Activated naive CD8-positive, alpha-beta T cell treated with anti-CD3 and anti-CD28 coated beads for 36 hours (primary cell): ENCODE results near the gene C1orf185. TPM values are rescaled to one million over a fixed set of nuclear protein-coding genes. Genes with fewer than 3 reads are reported as not detected.

Source experiments
- DNase-seq: peaks from one replicate; pipeline ENCODE4 v3.0.0; 2021
- H3K27ac Mint-ChIP-seq: one replicate; pipeline ENCODE4 v1.8.0; 2022; ENCODE audit warnings: mild to moderate bottlenecking, moderate library complexity, mixed read lengths
- H3K27me3 Mint-ChIP-seq: one replicate; pipeline ENCODE4 v1.8.0; 2022; ENCODE audit warnings: mild to moderate bottlenecking, mixed read lengths
- H3K36me3 Mint-ChIP-seq: one replicate; pipeline ENCODE4 v1.8.0; 2021; ENCODE audit warnings: mild to moderate bottlenecking, mixed read lengths
- H3K4me1 Mint-ChIP-seq: one replicate; pipeline ENCODE4 v1.8.0; 2021; ENCODE audit warnings: mixed read lengths
- H3K4me3 Mint-ChIP-seq: one replicate; pipeline ENCODE4 v1.8.0; 2022; ENCODE audit warnings: mild to moderate bottlenecking, moderate library complexity, mixed read lengths
- H3K9me3 Mint-ChIP-seq: one replicate; pipeline ENCODE4 v1.8.0; 2022; ENCODE audit warnings: mixed read lengths
- total RNA-seq, 2 experiments: library from RNA; stranded (reverse); gene quantifications; one replicate each; pipeline ENCODE4 v1.2.3, GENCODE V29; 2021

The C1orf185 gene
- not detected for total RNA-seq

DNA sequence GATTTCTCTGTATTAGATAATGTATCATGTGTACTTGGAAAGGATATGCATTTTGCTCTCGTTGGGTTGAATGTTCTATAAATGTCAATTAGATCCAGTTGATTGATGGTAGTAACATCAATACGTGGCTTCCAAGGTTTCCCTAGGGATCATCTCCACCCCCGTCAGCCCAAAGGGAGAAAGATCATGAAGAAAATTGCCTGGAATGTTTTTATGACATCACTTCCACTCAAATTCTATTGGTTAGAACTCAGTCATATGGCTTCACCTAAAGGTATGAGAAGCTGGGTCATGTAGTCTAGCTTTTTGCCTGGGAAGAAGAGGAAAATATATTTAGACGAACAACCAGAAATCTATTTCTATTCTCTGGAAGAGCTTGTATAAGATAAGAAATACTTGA is at the start of gene C1orf185:
Gene C1orf185, plus strand, starts transcription at position 253 of the 400 bp plus-strand sequence. Its CDS starts 6 bp downstream, at position 259.
- DNase-seq: no peak
- Mint-ChIP-seq H3K36me3 (no peaks in the 10 kb centered on the region), H3K27me3 (peaks cover 12% of the 10 kb centered on the region), H3K27ac (no peak within 1 kb of the TSS), H3K4me3 (no peak within 1 kb of the TSS), H3K9me3 (no peaks in the 10 kb centered on the region), H3K4me1 (peaks cover 2% of the 10 kb centered on the region)

DNA sequence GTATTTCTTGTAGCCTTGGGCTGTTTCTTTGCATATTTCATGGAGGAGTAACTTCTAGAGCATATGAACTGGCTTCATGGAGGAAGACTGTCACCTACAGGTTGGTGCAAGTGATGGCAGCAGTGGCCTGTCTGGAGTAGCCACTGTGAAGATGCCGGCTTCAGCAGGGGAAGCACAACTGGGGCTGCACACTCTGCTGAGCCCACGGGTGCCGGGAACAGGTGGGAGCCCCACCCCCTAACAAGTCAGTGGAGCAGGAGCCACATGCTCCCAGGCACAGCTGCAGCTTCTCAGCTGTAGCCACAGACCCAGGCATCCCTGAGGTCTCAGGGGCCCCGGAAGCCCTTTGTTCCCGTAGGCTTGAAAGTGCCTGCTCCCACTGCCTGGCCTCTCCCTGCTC is 43.2 kb upstream of the C1orf185 start:
- H3K4me1 Mint-ChIP-seq: no peaks in the 10 kb centered on the region

DNA sequence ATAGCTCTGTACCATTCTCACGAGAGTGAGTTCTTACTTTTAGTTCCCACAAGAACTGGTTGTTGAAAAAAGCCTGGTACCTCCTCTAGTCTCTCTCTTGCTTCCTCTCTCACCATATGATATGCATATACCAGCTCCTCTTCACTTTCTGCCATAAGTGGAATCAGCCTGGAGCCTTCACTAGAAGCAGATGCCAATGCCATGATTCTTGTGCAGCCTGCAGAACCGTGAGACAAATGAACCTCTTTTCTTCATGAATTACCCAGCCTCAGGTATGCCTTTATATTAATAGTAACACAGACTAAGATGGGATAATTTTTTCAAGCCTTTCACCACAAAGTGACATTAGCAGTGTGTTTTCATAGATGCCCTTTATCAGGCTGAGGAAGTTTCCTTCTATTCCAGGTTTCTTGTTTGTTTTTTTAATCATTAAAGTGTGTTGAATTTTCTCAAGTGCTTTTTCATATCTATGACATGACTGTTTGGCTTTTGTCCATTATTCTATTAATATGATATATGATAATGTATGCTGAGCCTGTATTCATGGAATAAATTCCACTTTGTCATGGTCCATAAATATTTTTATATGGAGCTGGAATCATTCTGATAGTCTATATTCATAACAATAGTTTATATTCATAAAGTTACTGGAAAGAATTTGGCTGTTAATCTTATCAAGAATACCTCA is 40.7 kb upstream of the C1orf185 start:
- Mint-ChIP-seq H3K9me3 (peaks cover 9% of the 10 kb centered on the region), H3K27ac (no peak overlapping the region), H3K36me3 (peaks cover 2% of the 10 kb centered on the region), H3K4me1 (no peaks in the 10 kb centered on the region), H3K4me3 (no peak overlapping the region), H3K27me3 (peaks cover 22% of the 10 kb centered on the region)
- no peak for DNase-seq

More for the DNA sequence above, 43.2 kb upstream of the C1orf185 start:
- H3K9me3 Mint-ChIP-seq: peaks cover 9% of the 10 kb centered on the region
- DNase-seq: no peak
- peaks cover 2% of the 10 kb centered on the region for H3K36me3 Mint-ChIP-seq
- no peak overlapping the region for H3K27ac Mint-ChIP-seq
- H3K27me3 Mint-ChIP-seq: peaks cover 22% of the 10 kb centered on the region
- H3K4me3 Mint-ChIP-seq: no peak overlapping the region

DNA sequence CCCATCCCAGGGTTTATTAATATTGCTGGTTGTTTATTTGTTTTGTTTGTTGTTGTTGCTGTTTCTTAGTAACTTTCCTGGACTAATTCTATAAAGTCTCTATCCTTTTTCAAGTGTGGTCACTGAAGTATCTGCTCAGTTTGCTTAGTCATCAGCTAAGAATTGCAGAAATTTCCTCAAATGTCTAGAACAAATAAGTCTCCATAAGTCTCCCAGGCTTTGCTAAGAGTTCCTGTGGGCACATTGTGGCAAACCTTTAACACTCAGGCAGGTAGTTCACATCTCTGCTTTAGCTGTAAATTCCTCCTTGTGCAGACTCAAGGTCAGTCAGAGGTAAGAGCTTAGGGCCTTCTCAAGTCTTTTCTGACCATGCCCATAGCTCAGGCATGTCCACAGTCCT is 38.9 kb upstream of the C1orf185 start:
- Mint-ChIP-seq H3K36me3 (no peaks in the 10 kb centered on the region), H3K4me1 (no peaks in the 10 kb centered on the region), H3K9me3 (peaks cover 5% of the 10 kb centered on the region), H3K27me3 (peaks cover 14% of the 10 kb centered on the region), H3K4me3 (no peak overlapping the region), H3K27ac (no peak overlapping the region)
- DNase-seq: no peak

DNA sequence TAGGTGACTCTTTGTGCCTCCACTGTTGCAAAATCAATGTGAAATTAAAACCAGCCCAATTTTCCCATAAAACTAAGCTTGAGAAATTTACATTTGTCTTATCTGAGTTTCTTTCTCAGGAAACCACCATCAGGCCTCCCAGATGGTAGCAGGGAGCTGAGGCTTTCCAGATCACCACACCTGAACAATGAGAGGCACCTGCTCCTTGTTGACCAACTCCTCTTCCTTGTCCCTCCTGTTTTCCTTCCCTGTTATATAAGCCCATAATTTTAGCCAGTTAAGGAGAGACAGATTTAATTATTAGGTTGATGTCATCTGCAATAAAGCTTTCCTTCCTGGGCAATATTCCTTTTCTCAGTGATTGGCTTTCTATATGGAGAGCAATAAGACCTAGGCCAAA is 32.0 kb upstream of the C1orf185 start:
- Mint-ChIP-seq H3K27ac (no peak overlapping the region), H3K36me3 (no peaks in the 10 kb centered on the region), H3K4me3 (no peak overlapping the region), H3K27me3 (peaks cover 23% of the 10 kb centered on the region), H3K4me1 (no peaks in the 10 kb centered on the region), H3K9me3 (no peaks in the 10 kb centered on the region)
- no peak for DNase-seq

DNA sequence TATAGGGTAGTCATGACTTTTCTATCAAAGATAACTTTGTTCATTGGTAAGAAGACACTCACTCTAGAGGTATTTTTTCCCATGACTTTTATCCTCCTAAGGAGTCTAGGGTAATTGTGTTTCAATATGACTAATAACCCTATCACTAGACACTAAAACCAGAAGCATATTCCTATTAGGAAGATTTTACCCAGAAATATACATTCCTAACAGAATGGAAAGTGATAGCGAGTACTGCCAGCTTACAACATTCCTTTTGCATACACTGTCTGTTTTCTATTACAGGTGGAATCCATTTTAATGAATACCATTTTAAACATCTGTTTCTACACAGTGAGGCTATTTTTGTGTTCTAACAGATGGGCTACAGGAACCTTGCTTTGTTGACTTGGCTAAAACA is 31.4 kb upstream of the C1orf185 start:
- Mint-ChIP-seq H3K4me1 (no peaks in the 10 kb centered on the region), H3K9me3 (no peaks in the 10 kb centered on the region), H3K36me3 (no peaks in the 10 kb centered on the region), H3K4me3 (no peak overlapping the region), H3K27ac (no peak overlapping the region), H3K27me3 (peaks cover 23% of the 10 kb centered on the region)
- DNase-seq: no peak

DNA sequence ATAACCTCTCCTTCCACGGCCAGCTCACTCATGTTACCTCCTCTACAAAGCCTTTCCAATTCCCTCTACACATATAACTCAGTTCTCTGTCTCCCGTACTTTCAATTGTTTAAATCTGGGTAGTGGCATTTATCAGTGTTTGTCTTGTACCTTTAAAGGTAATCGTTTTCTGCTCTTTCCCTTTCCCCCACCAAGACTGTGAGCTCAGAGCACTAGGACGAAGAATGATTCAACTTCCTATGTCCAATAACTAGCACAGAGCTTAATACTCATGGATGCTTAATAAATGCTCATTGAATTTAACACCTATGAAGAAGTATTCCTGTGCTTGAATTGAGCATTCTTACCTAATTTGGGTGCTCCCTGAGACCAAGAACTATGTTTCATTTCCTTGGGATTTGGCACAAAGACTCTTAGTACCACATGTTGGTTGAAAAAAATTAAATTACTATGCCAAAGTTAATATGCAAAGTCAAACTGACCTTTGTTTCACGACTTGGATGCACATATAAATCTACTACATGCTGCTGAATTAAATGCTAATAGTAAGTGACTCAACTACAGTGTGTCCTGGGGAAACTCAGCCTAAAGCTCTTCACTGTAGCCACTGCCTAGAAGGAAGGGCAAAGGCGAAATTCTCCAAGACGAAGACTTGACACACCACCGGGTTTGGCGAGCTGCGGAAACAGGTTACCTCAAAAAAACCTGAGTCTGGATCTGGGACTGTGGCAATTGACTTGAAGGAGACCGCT is 30.6 kb upstream of the C1orf185 start:
- Mint-ChIP-seq H3K9me3 (no peaks in the 10 kb centered on the region), H3K4me3 (no peak overlapping the region), H3K36me3 (no peaks in the 10 kb centered on the region), H3K27ac (no peak overlapping the region), H3K27me3 (peaks cover 23% of the 10 kb centered on the region), H3K4me1 (no peaks in the 10 kb centered on the region)
- no peak for DNase-seq

DNA sequence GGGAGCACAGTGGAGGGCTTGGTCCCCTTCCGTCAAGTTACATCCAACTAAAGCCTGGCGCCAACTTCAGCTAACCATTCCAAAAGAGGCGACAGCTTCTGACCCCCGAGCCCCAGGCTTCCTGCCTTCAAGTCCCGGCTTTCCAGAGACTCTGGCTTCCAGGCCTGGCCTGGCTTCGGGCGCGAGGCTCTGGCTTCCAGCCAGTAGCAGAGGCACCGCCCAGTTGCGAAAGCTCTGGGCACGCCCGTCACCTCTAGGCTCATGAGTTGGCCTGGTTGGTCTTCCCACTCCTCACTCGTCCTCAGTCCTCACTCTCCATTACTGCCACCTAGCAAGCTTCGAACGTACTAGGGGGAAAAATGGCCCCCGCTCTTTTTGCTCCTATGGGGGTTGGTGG is 30.0 kb upstream of the C1orf185 start:
- Mint-ChIP-seq H3K9me3 (no peaks in the 10 kb centered on the region), H3K27me3 (peaks cover 23% of the 10 kb centered on the region), H3K4me3 (no peak overlapping the region), H3K36me3 (no peaks in the 10 kb centered on the region), H3K4me1 (no peaks in the 10 kb centered on the region), H3K27ac (no peak overlapping the region)
- DNase-seq: no peak

DNA sequence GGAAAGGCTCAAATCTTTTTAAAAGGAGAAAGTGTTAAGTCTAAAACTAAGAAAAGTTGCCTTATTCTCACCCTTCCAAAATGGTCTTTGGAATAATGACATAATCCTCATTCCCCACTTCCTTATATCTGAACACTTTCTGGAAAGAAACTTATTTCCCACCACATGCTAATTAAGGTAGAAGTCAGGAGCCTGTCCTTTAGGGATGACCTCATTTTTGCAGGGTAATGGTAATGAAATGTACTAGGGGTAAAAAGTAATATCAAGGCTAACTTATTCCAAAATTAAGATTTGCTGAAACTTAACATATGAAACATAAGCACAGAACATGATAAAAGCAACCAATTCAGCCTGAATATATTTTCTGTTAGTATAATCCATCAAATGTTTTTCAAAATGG is 29.4 kb upstream of the C1orf185 start:
- Mint-ChIP-seq H3K27me3 (peaks cover 23% of the 10 kb centered on the region), H3K4me3 (no peak overlapping the region), H3K36me3 (no peaks in the 10 kb centered on the region), H3K4me1 (no peaks in the 10 kb centered on the region), H3K9me3 (no peaks in the 10 kb centered on the region), H3K27ac (no peak overlapping the region)
- DNase-seq: no peak

DNA sequence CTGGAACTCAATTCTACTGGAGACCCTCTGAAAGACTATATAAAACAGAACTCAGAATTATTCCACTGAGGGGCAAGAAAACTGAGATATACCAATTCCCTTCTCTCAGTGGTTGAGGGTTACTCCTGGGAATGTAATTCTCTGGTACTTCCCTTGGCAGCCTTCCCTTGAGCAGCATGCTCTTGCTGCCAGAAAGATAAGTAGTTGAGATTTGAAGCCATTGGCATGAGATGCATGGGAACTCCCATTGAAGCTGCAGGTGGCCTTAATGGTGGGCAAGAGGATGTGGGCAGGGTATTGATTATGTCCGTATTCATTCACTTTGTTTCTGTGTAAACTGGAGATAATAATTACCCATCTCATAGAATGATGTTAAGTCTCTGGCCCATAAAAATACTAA is 28.6 kb upstream of the C1orf185 start:
- DNase-seq: no peak
- Mint-ChIP-seq H3K4me3 (no peak overlapping the region), H3K27ac (no peak overlapping the region), H3K9me3 (no peaks in the 10 kb centered on the region), H3K27me3 (peaks cover 26% of the 10 kb centered on the region), H3K4me1 (no peaks in the 10 kb centered on the region), H3K36me3 (no peaks in the 10 kb centered on the region)

DNA sequence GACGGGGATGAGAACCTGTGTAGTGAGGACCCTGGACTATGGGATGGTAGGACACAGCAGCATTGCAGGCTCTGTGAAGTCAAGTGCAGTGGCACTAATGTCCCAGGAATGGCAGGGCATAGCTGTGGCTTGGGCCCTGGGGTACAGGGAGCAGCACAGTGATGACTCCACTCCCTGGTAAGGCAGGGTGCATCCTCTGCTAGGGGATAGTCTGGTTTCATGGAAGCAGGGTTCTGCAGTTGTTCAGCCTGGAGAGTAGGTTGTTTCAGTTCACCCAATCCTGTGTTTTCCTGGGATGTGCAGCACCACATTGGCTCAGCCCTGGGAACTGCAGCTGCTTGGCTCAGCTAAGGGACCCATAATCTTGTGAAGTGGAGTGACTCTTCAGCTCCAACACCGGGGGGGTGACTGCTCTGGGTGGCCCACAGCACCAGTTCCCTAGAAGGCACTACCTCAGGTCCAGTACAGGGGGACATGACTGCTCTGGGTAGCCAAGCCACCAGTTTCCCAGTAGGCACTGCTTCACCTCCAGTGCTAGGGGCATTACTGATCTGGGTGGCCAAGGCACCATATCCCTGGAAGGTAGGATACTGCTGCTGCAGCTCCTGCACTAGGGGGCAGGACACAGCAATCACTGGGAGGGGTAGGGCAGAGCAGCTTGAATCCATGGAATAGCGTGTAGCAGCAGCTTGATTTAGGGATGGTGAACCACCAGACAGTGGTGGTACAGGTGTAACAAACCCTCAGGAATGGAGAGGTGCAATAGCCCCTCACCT is 15.3 kb upstream of the C1orf185 start:
- no peak for DNase-seq
- Mint-ChIP-seq H3K4me1 (no peaks in the 10 kb centered on the region), H3K27ac (no peak overlapping the region), H3K4me3 (no peak overlapping the region), H3K9me3 (no peaks in the 10 kb centered on the region), H3K36me3 (no peaks in the 10 kb centered on the region), H3K27me3 (peaks cover 57% of the 10 kb centered on the region)

DNA sequence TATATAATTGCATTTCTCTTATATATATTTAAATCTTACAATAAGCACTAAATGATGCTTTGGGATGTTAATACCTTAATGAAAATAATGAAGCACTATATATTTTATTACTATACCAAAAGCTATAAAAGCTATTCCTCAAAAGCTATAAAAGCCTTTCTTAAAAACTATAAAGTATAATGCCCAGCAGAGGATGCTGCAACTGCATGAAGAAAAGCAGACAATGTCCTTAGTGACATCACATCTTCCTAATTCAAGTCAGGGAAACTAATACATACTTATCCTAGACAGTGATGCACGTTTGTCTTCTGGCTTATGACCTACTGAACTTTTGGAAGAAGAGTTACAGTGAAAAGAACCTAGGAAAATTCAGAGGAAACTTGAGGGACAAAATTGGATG is 13.6 kb upstream of the C1orf185 start:
- Mint-ChIP-seq H3K4me3 (no peak overlapping the region), H3K36me3 (no peaks in the 10 kb centered on the region), H3K27ac (no peak overlapping the region), H3K4me1 (no peaks in the 10 kb centered on the region), H3K9me3 (no peaks in the 10 kb centered on the region), H3K27me3 (peaks cover 54% of the 10 kb centered on the region)
- no peak for DNase-seq

DNA sequence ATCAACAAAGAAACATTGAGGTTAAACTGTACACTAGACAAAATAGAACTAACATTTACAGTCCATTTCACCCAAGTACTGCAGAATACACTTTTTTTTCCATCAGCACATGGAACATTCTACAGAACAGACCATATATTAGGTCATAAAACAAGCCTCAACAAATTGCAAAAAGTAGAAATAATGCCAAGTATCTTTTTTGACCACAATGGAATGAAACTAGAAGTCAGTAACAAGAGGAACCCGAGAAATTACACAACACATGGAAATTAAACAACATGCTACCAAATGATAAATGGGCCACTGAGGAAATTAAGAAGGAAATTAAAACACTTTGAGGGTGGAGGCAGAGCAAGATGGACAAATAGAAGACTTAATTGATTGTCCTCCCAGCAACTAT is 8.4 kb upstream of the C1orf185 start:
- Mint-ChIP-seq H3K27ac (no peak overlapping the region), H3K4me1 (no peaks in the 10 kb centered on the region), H3K36me3 (no peaks in the 10 kb centered on the region), H3K4me3 (no peak overlapping the region), H3K9me3 (peaks cover 6% of the 10 kb centered on the region), H3K27me3 (peaks cover 52% of the 10 kb centered on the region)
- DNase-seq: no peak

DNA sequence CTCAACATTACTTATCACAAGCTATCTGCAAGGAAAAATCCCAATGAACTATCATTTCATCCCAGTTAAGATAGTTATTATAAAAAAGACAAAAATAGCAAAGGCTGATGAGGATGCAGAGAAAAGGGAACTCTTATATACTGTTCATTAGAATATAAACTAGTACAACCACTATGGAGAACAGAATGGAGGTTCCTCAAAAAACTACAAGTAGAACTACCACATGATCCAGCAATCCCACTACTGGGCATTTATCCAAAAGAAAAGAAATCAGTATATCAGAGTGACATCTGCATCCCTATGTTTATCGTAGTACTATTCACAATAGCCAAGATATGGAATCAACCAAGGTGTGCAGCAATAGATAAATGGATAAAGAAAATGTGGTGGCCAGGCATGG is 4.9 kb upstream of the C1orf185 start:
- peaks cover 2% of the 10 kb centered on the region for H3K4me1 Mint-ChIP-seq
- H3K27me3 Mint-ChIP-seq: peaks cover 32% of the 10 kb centered on the region
- H3K27ac Mint-ChIP-seq: no peak overlapping the region
- DNase-seq: no peak
- peaks cover 6% of the 10 kb centered on the region for H3K9me3 Mint-ChIP-seq
- no peaks in the 10 kb centered on the region for H3K36me3 Mint-ChIP-seq
- no peak overlapping the region for H3K4me3 Mint-ChIP-seq

DNA sequence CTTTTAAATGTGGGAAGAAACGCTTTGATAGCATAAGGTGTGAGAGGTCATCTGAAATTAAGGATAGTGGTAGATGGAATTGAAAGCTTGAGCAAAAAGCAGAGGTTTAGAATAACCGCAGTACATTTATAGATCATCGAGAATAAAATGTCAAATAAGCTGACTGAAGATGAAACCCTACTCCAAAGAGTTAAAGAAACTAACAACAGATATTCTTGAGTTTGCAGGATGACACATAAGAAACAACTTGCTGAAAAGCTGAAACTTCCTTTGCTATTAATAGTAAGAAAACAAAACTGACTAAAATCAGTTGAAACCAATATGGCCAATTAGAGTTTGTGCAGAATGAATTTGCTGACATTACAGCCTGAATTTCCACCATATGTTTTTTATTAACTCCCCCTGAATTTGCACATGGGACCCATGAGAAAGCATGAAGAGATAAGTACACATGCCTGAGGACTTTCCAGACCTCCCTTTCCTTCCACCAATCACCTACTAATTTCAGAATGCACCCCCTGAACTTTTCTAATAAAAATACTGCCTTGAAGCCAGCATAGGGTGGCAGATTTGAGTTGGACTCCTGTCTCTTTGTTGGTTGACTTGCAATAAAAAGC is 1.7 kb upstream of the C1orf185 start:
- Mint-ChIP-seq H3K4me1 (peaks cover 2% of the 10 kb centered on the region), H3K9me3 (peaks cover 6% of the 10 kb centered on the region), H3K4me3 (no peak overlapping the region)

More for the DNA sequence above, 1.7 kb upstream of the C1orf185 start:
- Mint-ChIP-seq H3K27me3 (peaks cover 21% of the 10 kb centered on the region), H3K36me3 (no peaks in the 10 kb centered on the region), H3K27ac (no peak overlapping the region)
- DNase-seq: no peak
